ENCODE results near the gene CEP76.
"Not testable (repeated sequence)": the region's sequence is repeated elsewhere in the genome, so short reads cannot be mapped to it uniquely, and the experiment has no call there.

Gene CEP76

DNA sequence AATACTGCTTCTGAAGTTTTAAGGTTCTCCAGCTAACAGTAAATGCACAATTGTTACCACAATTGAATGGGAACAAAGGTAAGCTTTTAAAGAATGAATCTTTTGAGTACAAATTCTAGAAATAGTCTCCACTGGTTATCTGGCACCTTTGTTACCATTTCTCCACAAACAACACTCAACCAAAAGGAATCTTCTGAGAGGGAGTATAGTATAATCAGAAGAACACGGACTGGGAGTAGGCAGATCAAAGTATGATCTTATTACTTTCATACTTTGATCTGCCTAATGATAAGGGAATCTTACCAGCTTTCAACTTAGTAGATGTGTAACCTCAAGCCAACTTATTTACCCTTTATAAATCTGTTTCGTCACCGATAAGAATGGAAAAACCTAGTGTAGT, 1.4 kb downstream of the CEP76 start:
- no peak for DNase-seq

DNA sequence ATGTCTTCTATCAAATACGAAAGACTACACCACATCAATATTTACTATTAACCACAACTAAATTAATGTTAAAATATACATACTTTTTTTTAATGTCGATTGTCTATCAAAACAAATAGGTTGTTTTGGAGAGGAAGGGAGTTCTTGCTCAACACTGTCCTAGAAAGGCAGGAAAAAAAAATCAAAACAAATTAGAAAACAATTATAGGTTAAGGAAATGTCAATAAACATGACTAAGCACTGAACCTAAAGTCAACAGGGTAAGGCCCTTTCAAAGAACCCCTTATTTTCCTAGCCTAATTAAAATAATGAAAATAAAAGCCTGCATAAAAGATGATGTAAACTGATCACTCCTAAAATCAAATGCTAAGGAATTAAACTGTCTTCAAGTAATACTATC, 2.8 kb downstream of the CEP76 start:
- DNase-seq = no peak

DNA sequence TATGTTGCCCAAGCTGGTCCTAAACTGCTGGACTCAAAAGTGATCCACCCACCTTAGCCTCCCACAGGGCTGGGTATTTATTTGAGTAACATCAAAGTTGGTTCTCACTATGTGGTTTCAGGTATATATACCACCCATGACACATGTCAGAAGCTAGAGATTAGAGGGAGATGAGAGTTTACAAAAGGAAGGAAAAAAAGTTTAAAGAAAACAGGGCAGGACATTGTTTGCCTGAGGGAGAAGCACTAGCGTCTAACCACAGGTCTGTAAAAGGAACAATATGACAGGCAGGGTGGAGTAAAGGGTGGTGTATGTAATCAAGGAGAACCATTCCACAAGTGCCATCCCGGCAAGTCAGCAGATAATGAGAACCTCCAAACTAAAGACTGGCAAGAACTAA, 8.5 kb downstream of the CEP76 start:
- DNase-seq = no peak

DNA sequence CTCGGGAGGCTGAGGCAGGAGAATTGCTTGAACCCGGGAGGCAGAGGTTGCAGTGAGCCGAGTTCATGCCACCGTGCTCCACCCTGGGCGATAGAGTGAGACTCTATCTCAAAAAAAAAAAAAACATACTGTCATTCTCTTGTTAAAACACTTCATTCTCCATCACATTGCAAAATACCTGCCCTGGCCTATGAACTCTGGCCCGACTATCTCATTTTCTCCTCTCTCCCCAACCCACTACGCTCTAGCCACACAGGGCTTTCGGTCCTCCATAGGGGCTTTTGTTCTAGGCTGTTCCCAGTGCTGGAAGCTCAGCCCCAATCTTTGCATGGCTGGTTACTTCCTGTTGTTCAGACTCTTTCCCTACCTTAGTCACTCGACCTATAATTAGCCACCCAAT, 10.3 kb downstream of the CEP76 start:
- no peak for DNase-seq

DNA sequence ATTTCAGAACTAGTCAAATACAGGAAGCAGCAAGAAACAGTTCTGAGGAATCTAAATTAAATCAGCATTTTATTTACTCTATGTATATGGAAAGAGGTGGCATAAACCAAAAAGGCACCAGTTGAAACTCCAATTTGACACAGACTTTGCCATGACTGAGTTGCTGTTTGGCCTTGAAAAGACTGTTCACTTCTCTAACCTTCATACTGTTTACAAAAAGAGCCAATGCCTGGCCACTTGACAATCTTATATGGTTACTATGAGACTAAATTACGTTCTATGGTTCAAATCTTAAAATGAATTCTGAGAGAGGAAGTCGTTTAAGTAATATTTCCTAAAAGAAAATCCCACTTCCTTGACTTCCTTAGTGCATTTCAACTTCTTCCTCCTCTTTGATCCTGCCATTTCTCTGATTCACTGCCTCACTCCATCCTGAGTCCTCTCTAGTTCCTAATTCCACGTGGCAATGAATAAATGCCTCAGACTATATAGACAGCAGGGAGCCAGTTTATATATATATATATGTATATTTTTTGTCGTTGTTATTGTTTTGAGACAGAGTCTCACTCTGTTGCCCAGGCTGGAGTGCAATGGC, 13.2 kb downstream of the CEP76 start:
- DNase-seq = no peak

DNA sequence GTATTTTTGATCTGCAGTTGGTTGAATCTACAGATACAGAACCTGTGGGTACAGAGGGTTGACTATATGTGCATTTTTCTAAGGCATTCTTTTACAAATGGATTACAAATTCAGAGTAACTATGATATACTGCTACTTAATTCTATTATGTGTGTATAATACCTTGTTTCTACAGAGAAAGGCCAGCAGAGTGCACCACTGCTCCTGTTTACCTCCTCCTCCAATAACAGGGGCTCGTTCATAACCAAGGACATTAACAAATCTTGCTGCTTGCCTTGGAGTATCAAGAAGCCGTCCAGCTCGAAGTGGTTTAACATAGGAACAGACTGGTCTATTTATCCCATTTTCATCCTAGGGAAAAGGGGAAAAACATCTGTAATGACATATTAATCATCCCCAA, 16.4 kb downstream of the CEP76 start:
- no peak for DNase-seq

DNA sequence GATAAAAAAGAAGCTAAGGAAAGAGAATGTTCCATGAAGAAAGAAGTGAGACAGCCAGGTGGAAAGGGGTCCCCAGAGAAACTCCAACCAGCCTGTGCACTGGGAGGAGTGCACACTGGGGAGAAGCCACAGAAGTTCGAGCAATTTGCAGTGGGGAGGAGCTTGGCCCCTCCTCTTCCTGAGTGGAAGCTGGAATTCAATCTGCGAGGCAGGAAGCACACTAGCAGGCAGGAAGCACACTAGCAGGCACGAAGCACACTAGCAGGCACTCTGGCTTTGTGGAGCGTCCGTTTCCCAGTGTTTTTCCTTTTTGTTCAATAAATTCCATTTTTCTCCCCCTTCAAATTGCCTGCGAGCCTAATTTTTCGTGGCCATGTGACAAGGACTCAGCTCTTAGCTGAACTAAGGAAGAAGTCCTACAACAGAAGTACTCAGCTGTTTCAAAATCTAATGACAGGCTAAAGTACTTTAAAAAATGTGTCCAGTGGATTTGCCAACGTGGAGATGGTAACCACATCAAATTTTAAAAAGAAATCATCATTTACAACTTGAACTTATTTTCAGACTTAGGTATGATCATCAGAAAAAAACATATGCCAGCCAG, 23.2 kb downstream of the CEP76 start:
- DNase-seq = no peak

DNA sequence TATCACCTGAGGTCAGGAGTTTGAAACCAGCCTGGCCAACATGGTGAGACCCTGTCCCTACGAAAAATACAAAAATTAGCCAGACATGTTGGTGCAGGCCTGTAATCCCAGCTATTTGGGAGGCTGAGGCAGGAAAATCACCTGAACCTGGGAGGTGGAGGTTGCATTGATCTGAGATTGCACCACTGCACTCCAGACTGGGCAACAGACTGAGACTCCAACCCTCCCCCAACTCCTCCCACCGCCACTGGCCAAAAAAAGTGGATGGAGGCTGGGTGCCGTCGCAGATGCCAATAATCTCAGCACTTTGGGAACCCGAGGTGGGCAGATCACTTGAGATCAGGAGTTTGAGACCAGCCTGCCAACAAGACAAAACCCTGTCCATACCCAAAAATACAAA, 34.5 kb downstream of the CEP76 start:
- no peak for DNase-seq

DNA sequence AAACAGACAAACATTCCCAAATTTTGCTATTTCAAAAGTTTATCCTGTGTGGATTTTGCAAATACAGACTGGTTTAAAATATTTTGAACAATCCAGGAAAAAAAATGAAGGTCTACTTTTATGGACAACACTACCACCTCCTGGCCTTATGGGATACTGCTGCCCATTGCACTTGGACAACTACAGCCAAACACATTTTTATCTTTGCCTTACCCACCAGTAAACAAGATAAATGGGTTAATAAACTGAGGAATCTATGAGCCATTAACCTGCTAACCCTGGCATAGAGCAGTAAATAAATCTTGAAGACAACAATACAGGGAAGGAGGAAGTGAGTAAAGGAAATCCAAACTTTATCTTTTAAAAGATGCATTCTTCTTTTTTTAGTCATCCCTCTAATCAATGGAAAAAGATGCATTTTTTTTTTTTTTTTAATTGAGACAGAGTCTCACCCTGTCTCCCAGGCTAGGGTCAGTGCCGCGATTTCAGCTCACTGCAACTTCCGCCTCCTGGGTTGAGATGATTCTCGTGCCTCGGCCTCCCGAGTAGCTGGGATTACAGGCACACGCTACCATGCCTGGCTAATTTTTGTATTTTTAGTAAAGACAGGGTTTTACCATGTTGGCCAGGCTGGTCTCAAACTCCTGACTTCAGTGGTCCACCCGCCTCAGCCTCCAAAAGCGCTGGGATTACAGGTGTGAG, 42.5 kb downstream of the CEP76 start:
- peak; percentile 17 for DNase-seq

DNA sequence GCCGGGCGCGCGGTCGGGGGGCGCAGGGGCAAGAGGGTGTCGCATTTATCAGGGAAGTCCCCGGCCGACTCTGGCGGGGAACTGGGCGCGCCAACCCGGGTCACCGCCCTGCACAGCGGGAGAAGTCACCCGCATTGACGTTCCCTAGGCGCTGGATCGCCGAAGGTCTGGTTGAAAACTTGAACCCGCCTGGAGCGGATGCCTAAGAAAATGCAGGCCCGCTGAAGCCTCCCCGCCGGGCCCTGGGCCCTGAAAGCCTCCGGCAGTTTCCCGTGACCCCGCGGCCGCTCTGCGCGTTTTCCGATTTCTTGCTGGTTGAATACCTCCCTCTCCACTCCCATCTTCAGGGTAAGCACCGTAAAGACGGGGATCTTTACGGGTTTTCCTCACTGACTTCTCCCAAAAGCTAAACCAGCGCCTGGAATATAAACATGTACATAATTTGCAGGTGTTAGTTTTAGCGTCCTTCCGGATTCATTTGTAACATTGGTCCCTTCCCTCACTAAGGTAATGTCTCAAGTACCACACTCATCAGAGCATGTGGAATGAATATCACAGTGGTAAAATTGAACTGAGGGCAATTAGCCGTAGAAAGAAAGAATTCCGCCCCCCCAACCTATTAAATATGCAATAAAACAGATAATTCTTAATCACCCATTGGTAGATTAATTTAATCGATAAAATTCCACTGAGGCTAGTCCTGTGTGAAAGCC, 43.9 kb downstream of the CEP76 start:
- peak; percentile 6 for DNase-seq

DNA sequence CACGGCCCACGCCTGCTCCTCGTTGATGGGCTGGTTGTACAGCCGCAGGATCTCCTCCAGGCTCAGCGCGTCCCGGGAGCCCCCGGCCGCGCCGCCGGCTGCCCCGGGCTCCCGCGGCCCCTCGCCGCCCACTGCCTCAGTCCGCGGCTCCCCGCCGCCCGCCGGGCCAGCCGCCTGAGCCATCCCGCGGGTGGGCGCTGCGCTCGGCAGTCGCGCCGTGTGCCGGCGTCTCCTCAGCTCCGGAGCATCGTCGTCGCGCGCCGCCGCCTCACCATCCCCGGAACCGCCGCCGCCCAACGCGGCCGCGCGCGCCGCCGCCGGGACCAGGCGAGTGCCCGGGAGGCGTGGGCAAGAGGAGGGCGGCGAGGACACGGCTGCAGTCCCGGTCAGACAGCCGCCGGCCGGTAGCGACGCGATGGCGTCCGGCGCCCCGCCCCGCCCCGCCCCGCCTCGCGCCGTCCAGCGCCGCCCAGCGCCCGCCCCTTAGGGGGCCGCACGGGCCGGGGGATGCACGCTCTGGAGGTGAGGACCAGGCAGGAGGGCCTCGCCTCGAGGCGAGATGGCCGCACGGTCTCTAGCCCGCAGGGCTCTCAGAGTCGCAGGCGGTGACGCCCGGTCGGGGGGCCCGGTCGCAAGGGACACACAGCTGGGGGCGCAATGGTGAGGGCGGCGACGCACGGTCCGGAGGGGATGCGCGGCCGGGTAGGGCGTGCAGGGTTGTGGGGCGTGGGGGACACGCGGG, 44.7 kb downstream of the CEP76 start, which contains the start of gene SPIRE1:
TSS of gene SPIRE1 (minus strand) at position 424 of the 742 bp plus-strand sequence. CDS start at position 183, 241 bp downstream.
- DNase-seq = peak; percentile 7

DNA sequence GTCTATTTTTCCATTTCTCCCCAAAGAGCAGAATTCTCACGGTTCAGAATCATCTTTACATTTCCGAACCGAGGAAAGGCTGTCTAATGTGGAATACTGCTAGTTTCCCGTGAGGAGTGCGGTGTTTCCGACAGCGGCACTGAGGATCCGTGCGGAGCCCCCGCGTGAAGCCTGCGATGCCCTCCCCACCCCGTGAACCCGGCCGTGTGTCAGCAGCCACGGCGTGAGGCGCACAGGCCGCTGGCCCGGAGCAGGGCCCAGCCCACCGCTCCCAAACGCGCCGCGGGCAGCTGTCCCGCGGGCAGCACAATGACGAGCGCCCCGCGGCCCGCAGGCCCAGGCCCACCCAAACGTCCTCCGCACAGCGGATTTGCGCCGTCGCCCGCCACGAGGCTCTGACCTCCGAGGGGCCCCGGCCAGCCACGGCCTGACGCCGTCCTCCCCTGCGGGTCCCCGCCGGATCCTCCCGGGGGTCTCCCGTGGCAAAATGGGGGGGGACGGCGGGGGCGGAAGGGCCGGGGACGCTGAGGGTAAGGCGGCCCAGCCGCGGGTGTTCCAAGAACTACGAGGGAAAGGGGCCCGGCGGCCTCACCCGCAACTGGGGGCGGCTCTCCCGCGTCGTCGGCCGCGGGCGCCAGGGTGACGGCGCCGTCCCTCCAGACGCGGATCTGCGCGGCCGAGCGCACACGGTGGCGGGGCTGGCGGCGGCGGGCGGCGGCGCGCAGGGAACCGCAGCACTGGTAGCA, 45.4 kb downstream of the CEP76 start:
- no peak for DNase-seq

DNA sequence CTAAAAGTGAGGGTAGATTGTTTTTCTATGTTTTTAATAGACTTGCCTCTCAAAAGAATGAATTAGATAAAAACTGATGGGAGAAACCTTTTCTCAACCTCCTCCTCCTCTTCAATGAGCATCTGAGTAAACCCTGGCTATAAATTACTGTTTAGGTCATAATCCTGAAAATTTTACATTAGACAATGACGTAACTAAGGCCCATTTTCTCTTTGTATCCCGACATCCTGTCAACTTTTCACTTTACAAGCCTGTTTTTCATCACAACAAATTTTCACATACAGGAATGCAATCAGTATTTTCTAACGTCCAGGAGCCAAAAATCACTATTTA, 46.0 kb downstream of the CEP76 start:
- DNase-seq = no peak

DNA sequence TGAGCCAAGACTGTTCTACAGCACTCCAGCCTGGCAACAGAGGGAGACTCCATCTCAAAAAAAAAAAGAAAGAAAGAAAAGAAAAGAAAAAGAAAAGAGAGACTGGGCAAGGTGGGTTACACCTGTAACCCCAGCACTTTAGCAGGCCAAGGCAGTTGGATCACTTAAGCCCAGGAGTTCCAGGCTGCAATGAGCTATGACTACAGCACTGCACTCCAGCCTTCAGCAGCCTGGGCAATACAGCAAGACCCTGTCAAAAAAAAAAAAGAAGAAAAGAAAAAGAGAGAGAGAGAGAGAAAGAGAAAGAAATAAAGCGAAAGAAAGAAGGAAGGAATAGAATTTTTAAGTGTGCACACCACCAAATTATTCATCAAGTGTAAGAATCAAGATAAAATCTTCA, 47.6 kb downstream of the CEP76 start:
- no peak for DNase-seq

DNA sequence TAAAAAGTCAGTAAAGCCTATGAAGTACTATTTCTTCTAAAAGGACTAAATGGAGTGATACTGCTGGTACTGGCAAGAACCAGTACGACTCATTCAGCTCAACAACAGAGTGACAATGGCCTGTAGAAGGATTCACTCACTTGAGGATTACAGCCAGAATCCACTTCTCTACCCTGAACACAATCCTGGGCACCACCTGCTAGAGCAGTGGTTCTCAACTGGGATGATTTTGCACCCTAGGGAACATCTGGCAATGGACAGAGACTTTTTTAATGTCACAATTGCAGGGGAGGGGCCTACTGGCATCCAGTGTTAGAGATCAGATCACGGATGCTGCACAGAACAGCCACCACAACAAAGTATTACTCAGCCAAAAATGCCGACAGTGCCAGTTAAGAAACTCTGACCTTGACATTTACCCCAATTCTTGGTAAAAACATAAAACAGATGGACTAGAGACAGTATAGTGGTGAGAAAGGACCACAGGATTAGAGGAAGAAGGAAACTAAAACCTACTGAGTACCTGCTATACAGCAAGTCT, 49.6 kb downstream of the CEP76 start:
- peak; percentile 14 for DNase-seq

DNA sequence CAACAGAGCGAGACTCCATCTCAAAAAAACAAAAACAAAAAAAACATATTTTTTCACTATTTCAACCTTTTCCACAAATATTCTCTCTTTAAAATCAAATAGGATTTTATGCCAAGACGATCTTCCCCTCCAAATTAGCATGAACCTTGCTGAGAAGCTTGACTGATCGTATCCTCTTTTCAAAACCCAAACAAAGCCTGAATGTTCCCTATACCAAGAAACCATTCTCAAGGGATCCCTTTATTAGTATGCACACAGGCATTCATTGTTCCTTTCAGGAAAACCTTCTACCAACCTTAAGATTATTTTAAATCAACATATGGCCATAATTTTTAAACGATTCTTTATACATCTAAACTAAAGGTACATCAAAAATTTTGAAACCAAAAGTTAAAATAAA, 50.9 kb downstream of the CEP76 start:
- DNase-seq = no peak

DNA sequence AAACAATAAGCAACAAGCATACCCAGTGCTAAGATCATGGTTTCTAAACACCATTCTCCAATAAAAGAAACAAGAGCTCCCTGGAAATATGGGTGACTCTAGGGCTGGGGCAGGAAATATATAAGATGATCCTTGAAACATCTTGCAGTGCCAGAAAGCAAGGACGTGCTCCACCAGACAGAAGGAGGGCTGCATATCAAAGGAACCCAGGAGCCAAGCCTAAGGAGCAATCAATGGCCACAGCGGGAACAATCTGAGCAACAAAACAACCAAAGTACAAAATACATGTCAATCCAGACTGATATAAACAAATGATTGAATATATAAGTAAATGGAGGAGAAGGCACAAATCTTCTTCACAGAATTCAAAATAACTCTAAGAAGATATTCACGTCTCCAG, 54.8 kb downstream of the CEP76 start:
- no peak for DNase-seq

DNA sequence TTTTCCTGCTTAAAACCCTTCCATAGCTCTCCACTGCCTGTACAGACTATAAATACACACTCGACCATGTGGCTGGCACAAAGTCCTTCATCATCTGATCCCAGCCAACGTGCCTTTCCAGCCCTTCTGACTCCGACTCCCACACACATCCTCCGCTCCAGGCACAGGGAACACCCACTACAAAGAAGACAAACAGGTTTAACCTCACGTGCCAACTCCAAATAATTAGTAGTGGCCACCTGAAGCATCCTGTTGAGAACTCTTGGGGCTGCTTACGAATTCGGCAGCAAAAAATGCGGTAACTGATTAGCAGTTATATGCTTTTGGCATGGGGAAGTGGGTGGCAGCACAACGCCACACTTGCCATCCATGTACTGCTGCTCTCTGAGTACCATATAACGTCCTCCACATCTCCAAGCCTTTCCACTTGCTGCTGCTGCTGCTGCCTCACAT, 56.7 kb downstream of the CEP76 start:
- DNase-seq = no peak

DNA sequence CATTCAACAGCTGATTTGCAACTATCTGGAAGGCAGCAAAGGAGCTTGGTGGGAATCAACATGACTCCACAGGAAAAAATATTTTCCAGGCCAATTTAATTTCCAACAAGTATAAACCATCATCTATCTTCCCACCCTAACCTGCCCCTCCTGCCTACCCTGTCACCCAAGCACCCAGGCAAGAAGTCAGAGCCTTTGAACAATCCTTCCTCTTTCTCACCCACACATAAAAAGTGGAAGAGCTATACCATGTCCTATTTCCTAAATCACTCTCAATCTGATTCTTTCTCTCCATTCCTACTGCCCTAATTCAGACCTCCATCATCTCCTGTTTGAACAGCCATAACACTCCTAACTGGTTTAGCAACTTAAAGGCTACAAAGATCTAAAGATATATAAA, 57.3 kb downstream of the CEP76 start:
- DNase-seq = no peak

DNA sequence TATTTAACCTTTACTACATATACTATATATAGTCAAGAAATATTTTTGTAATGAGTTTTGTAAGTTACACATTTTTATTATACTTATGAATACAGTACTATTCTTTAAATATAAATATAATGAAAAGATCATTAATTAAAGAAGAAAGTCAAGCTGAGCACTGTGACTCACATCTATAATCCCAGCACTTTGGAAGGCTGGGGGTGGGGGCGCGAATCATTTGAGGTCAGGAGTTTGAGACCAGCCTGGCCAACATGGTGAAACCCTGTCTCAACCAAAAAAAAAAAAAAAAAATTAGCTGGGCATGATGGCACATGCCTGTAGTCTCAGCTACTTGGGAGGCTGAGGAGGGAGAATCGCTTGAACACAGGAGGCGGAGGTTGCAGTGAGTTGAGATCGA, 58.8 kb downstream of the CEP76 start:
- not testable (repeated sequence) for DNase-seq

DNA sequence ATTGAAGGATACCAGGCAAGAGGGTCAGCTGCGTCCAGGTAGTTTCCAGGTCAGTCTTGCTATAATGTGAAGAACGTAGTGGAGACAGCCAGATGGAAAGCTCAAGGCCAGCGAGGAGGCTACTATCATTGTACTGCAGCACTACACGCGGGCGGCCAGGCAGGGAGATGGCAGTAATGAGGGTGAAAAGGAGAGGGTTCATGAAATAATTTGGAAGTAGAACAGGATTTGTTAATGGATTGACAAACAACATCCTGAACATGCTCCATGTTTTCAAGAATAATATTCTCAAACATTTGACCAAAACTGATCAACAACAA, 61.7 kb downstream of the CEP76 start:
- no peak for DNase-seq

All from stimulated activated CD4-positive, alpha-beta T cell treated with anti-CD3 and anti-CD28 coated beads, Interleukin-1b, Interleukin-23, amount 100 ng/mL, for 48 hours (primary cell).